Fibroblast of lung (primary cell): ENCODE results near the gene ZNF792.

Experiments
- EZH2 ChIP-seq: IDR thresholded peaks from 2 replicates; pipeline ENCODE4 v1.5.1; 2012; ENCODE audit warnings: low read length, control low read depth, mild to moderate bottlenecking; ENCODE audit errors: missing control alignments
- TF ChIP-seq, protein P1 (sequence below), 2 donors: IDR thresholded peaks in 1 of 2; conservative IDR thresholded peaks in 1 of 2; 1 replicate in 1 of 2; 2 replicates in 1 of 2; pipeline ENCODE4 v1.5.1; 2011 to 2012; ENCODE audit warnings: low read length in 2 of 2, control low read depth in 1 of 2, inconsistent platforms in 1 of 2, low read depth in 1 of 2, mild to moderate bottlenecking in 1 of 2

DNA sequence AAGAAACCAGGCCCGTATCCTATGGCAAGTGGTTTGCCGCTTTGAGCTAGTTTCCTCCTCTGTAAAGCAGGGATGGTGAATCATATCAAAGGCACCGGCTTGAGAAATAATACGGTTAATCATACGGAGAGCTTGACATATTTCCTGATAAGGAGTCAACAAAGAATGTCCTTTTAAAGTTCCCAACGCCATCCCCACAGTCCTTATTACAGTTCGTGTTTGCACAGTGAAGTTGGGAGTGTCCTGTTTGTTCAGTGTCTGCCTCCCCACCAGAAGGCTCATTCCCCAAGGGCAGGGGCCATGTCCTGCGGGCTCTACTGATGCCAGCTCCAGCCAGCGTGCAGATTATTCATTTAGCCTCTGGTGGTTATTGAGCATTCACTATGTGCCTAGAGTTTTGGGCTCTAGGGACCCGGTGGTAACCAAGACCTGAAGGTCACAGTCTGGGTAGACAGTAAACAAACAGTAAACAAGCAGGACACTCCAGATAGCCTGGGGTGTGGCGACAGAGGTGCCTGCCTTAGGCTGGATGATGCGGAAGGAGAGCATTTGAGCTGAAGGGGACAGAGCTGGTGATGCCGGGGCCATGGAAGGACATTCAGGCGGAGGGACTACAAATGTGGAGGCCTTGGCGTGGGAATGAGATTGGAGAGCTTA is 42.4 kb upstream of the ZNF792 start:
- TF ChIP-seq, protein P1, sequence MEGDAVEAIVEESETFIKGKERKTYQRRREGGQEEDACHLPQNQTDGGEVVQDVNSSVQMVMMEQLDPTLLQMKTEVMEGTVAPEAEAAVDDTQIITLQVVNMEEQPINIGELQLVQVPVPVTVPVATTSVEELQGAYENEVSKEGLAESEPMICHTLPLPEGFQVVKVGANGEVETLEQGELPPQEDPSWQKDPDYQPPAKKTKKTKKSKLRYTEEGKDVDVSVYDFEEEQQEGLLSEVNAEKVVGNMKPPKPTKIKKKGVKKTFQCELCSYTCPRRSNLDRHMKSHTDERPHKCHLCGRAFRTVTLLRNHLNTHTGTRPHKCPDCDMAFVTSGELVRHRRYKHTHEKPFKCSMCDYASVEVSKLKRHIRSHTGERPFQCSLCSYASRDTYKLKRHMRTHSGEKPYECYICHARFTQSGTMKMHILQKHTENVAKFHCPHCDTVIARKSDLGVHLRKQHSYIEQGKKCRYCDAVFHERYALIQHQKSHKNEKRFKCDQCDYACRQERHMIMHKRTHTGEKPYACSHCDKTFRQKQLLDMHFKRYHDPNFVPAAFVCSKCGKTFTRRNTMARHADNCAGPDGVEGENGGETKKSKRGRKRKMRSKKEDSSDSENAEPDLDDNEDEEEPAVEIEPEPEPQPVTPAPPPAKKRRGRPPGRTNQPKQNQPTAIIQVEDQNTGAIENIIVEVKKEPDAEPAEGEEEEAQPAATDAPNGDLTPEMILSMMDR (conservative IDR thresholded peaks at IDR 0.05 in 1 of 2, IDR thresholded peaks at IDR 0.05 in 1 of 2; ENCODE audit: low read depth in 1 of 2, low read length in 2 of 2) = no peak
- no peak for TF ChIP-seq EZH2
